Measurements from ENCODE around the gene LYRM9.

GRCh38 chr17:27928587-27928986, 35.4 kb upstream of the LYRM9 start:
- TF ChIP-seq YY1 (IDR thresholded peaks at IDR 0.05; ENCODE audit: insufficient read depth, insufficient read length) (no peak), ZNF274 (IDR thresholded peaks at IDR 0.05; ENCODE audit: low read depth, low read length) (no peak)
